ENCODE measurements around the gene FCER1G. TPM values are rescaled to one million over a fixed set of nuclear protein-coding genes. Genes with fewer than 3 reads are reported as not detected.

Gene FCER1G
- total RNA-seq, 1 experiment from 2014 or later: 2.0 TPM

- DNase-seq (ENCODE audit: low spot score): no peak
Measured at GRCh38 chr1:161188381-161188780, 26.7 kb upstream of the FCER1G start.

- DNase-seq (ENCODE audit: low spot score): no peak
Measured at GRCh38 chr1:161189036-161189435, 26.1 kb upstream of the FCER1G start.

- DNase-seq (ENCODE audit: low spot score): no peak
Measured at GRCh38 chr1:161190962-161191521, 24.1 kb upstream of the FCER1G start.

GRCh38 chr1:161191971-161192370, 23.1 kb upstream of the FCER1G start:
- DNase-seq (ENCODE audit: low spot score): no peak

GRCh38 chr1:161192476-161193465, 22.3 kb upstream of the FCER1G start:
- DNase-seq (ENCODE audit: low spot score): peak; percentile 55

GRCh38 chr1:161193561-161194235, 21.4 kb upstream of the FCER1G start:
- DNase-seq (ENCODE audit: low spot score): no peak

- DNase-seq (ENCODE audit: low spot score): no peak
Measured at GRCh38 chr1:161195171-161195570, 19.9 kb upstream of the FCER1G start.

- DNase-seq (ENCODE audit: low spot score): no peak
Measured at GRCh38 chr1:161196111-161196510, 19.0 kb upstream of the FCER1G start.

- DNase-seq (ENCODE audit: low spot score): no peak
Measured at GRCh38 chr1:161196521-161197451, 18.3 kb upstream of the FCER1G start.

- no peak for DNase-seq (ENCODE audit: low spot score)
Measured at GRCh38 chr1:161197560-161198193, 17.4 kb upstream of the FCER1G start.

GRCh38 chr1:161198194-161198896, 16.8 kb upstream of the FCER1G start:
- no peak for DNase-seq (ENCODE audit: low spot score)

- DNase-seq (ENCODE audit: low spot score): no peak
Measured at GRCh38 chr1:161198897-161199431, 16.1 kb upstream of the FCER1G start, which contains the start of gene ADAMTS4. Gene ADAMTS4, minus strand, starts transcription at chr1:161199054. Its CDS starts 427 bp downstream, at chr1:161198627.

- no peak for DNase-seq (ENCODE audit: low spot score)
Measured at GRCh38 chr1:161199506-161200139, 15.5 kb upstream of the FCER1G start.

- DNase-seq (ENCODE audit: low spot score): no peak
Measured at GRCh38 chr1:161200421-161200991, 14.6 kb upstream of the FCER1G start.

GRCh38 chr1:161200992-161201835, 13.9 kb upstream of the FCER1G start:
- no peak for DNase-seq (ENCODE audit: low spot score)

GRCh38 chr1:161201836-161202712, 13.0 kb upstream of the FCER1G start, which contains the start of gene NDUFS2:
Gene NDUFS2, plus strand, starts transcription at chr1:161202367. Its CDS starts 19 bp downstream, at chr1:161202386.
- DNase-seq (ENCODE audit: low spot score): peak; percentile 98

Measured in H4 (cell line).